Measurements from ENCODE around the gene RTCA.
"Not testable (repeated sequence)": the region's sequence is repeated elsewhere in the genome, so short reads cannot be mapped to it uniquely, and the experiment has no call there.

The RTCA gene

DNA sequence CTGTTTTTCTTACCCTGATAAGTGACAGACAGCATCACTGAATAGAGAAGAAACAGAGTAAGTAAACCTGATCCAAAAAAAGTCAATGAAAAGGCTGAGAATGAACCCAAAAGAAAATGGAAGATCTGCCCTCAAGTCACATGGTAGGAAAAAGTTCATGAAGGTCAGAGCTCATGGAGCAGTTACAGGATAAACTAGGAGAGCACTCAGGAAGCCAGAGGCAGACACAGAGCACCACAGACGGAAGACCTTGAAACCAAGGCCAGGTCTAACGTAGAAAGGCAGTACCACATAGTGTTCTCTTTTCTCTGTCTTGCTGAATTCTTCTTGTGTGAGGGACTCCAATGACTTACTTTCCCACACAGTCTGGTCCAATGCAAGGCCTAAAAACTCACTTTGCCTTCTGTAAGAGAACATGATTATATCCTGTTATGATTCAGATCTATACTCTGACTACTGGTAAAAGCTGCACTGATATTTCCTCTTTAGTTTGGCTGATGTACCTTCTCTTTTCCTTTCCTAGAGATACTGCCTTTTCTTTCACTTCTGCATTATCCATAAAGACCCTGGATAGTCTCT, 40.8 kb downstream of the RTCA start:
- DNase-seq (ENCODE audit: low read depth in 2 of 2) = no peak

DNA sequence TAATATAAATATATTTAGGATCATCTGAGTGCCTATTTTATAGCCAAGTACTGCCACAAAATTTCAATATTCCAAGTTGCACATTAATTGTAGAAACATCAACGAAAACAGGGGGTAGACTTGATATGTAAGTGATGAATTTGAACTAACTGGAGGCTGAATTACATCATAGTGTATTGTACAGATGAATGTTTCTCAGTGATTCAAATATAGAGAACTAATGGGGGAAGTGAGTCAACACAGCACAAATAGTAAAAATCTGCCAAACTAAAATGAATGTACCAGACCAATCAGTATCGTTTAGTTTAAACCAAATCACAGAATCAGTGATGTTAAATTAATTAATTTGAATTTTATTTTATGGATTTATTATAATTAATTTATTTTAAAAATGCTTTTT, 42.8 kb downstream of the RTCA start:
- DNase-seq (ENCODE audit: low read depth in 2 of 2) = no peak

DNA sequence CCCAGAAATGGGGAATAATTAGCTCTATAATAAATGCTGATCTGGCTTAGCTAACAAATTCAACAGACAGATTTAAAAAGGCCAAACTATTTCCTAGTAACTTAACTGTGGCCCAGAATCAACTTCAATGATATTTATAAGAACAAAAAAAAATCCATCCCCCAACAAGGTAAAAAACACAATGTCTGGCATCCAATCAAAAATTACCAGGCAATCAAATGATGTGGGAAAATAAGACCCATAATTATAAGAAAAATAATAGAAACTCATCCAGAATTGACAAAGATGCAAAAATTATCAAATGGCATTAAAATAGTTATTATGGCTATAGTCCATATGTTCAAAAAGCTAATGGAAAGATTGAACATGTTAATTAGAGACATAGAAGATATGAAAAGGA, 43.8 kb downstream of the RTCA start:
- no peak for DNase-seq (ENCODE audit: low read depth in 2 of 2)

DNA sequence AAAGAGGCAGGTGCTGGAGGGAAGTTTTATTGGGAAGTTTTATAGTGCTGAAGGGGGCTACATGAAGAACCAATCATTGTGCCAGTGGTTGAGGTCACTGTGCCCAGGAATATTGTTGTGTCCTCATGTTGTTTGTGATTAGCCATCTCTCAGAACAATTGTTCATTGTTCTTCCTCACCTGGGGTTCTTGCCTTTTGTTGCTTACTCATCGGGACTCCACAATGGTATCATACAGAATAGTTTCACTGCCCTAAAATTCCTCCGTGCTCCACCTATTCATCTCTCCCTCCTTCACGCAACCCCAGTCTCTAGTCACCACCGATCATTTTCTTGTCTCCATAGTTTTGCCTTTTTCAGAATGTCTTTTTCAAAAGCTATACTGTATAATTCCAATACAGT, 47.4 kb downstream of the RTCA start:
- DNase-seq (ENCODE audit: low read depth in 2 of 2) = no peak

DNA sequence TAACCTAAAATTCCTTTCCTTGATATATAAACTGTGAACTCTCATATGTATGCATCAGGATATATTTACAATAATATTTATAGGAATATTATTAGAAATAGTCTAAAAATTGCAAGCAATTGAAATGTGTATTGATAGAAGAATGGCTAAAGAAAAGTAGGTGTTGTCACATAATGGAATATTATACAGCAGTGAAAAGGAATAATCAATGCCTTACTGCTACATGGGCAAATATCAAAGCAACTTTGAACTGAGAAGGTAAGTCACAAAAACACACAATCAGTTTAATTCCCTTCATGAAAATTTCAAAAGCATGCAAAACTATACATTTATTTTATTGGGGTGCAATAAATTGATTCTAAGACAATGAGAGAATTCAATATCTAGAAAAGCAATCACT, 50.6 kb downstream of the RTCA start:
- no peak for DNase-seq (ENCODE audit: low read depth in 2 of 2)

DNA sequence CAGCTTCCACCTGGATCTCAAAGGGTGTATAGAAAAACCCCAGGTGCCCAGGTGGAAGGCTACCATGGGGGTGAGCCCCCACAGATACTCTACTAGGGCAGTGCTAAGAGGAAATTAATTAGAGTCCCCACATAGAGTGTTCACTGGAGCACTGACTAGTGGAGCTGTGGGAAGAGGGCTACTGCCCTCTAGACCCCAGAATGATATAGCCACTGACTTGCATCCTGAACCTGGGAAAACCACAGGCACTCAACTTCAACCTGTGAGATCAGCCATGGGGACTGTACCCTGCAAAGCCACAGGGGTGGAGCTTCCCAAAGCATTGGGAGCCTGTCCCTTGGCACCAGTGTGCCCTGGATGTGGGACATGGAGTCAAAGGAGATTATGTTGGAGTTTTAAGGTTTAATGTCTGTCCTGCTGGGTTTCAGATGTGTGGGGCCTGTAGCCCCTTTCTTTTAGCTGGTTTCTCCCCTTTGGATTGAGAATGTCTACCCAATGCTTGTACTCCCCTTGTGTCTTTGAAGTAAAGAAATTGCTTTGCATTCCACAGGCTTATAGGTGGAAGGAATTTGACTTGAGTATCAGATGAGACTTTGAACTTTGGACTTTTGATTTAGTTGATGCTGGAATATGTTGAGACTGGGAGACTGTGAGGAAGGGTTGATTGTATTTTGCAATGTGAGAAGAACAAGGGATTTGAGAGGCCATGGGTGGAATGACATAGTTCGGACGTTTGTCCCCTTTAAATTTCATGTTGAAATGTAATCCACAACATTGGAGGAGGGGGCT, 54.5 kb downstream of the RTCA start:
- no peak for DNase-seq (ENCODE audit: low read depth in 2 of 2)

DNA sequence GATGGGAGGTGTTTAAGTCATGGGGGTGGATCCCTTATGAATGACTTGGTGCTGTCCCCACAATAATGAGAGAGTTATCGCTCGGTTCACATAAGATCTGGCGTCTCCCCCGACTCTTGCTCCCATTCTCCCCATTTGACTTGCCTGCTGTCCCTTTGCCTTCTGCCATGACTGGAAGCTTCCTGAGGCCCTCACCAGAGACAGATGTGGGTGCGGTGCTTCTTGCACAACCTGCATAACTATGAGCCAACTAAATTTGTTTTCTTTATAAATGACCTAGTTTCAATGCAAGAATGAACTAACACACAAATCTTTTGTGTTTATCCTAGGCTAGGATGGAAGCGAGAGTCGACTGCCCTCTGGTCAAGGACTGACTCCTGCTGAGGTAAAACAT, 55.1 kb downstream of the RTCA start:
- no peak for DNase-seq (ENCODE audit: low read depth in 2 of 2)

DNA sequence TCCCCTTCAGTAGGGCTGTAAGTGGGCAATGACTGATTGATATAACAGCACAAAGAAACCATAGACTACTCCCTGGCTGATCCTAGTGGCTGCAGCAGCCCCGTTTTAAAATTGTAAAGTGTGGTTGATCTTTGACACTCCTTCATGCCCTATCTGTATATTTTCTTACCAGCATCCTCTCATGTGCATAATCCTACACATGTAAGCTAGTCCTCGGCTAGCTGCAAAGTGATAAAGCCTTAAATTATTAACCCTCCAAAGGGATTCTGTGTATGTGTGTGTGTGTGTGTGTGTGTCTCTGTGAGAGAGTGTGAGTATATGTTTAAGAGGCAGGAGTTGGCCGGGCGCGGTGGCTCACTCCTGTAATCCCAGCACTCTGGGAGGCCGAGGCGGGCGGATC, 55.5 kb downstream of the RTCA start:
- DNase-seq (ENCODE audit: low read depth in 2 of 2) = no peak

DNA sequence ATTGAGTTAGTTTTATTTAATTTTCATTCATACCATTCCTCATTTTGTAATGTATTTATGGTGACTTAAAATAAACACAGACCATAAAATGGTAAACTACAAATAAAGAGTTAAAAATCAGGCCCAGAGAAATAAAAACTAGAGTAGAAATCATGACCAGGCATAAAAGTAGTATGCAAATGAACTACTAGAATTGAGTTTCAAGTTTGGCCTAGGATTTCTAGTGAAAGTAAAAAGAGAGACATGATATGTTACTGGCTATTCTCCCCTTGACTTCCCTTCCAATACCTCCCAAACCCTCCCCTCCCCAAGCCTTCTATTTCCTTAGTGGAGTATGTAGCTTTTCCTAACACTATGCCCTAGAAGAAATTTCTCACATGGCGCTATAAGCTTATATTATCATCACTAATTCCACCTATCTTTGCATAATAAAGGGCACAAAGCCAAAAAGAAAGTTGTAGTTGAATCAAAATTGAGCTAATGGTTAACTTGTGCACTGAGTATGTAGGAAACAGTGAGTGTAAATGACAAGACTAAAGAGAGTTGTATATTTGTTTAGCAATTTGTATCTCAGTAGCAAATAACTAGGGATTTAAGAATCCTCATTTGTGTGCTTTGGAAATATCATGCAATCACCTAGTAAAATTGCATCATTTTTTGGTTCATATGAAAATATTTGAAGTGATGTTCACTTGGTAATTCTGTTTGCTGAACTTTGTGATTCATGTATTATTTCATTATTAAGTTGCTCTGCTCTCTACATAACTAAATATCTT, 56.6 kb downstream of the RTCA start:
- DNase-seq (ENCODE audit: low read depth in 2 of 2) = no peak

DNA sequence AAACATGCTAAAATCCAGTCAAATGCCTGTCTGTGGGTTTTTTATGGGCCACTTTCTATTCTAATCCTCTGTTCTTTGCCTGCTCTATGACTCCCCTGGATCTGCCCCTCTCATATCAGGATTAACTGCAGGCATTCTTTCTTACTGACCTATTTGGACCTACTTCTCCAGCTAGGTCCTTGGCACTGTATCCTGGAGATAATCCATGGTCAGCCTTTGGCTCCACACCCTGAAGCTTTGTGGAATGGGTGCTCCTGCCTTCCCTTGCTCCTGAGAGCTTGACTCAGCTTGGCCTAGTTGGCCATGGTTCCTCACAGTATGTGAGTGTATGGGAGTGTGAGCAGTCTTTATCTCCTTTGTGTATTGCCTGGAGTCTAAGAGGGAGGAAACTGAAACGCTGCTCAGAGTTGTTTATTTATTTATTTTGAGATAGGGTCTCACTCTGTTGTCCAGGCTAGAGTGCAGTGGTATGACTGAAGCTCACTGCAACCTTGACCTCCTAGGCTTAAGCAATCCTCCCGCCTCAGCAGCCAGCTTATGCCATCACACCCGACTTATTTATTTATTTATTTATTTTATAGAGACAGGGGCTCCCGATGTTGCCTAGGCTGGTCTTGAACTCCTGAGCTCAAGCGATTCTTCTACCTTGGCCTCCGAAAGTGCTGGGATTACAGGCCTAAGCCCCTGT, 57.5 kb downstream of the RTCA start:
- no peak for DNase-seq (ENCODE audit: low read depth in 2 of 2)

DNA sequence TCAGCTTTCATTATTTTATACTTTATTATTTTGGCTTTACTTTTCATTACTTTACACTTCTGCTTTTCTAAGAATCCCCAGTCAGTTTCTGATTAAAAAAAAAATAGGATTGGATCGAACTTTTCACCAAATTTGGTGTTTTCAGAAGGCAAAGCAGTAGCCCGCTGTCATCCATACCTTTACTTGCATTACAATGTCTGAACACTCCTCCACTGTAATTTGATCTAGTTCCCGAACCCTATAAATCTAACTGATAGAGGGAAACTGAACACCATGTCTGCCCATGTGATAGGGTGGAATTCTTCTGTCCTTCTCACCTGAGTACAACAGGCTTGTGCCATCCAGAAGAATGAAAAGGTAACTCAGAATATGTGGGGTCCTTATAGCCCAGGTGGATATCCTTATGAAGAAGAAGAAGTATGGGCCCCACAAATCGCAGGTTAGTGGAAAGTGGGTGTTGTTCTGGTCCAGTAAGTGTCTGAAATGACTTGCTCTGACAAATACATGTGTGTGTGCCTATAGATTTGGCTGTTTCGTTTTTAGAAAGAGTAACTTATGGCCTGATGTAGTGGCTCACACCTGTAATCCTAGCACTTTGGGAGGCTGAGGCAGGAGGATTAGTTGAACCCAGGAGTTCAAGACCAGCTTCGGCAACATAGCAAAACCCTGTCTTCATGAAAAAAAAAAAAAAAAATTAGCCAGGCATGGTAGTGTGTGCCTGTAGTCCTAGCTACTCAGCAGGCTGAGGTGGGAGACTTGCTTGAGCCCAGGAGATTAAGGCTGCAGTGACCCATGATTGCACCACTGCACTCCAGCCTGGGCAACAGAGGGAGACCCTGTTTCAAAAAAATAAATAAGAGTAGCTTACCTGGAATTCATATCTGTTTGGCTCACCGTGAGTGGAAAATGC, 59.7 kb downstream of the RTCA start:
- no peak for DNase-seq (ENCODE audit: low read depth in 2 of 2)

DNA sequence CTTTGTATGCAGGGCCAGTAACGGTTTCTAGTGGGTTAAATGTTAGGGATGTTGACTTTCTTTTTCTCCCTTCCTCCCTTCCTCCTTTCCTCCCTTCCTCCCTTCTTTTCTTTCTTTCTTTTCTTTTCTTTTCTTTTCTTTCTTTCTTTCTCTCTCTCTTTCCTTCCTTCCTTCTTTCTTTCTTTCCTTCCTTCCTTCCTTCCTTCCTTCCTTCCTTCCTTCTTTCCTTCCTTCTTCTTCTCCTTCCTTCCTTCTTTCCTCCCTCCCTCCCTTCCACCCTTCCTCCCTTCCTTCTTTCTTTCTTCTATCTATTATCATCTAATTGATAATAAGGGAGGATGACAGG, 60.3 kb downstream of the RTCA start:
- DNase-seq (ENCODE audit: low read depth in 2 of 2) = not testable (repeated sequence)

DNA sequence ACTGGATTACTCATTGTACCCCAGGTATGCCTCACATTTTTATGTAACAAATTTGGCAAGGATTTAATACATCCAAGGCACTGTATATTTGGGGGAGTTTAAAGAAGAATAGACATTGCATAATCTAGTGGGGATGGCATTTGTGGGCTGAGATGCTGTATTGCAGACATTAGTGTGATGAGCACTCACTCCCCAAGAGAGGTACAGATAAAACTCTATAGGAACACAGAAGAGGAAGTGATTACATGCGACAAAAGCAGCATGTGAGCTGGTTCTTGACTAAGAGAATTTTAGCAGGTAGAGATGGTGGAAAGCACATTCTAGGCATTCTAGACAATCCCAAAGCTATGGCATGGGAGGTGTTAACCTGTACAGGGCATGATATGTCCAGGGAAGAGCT, 62.1 kb downstream of the RTCA start:
- DNase-seq (ENCODE audit: low read depth in 2 of 2) = no peak

DNA sequence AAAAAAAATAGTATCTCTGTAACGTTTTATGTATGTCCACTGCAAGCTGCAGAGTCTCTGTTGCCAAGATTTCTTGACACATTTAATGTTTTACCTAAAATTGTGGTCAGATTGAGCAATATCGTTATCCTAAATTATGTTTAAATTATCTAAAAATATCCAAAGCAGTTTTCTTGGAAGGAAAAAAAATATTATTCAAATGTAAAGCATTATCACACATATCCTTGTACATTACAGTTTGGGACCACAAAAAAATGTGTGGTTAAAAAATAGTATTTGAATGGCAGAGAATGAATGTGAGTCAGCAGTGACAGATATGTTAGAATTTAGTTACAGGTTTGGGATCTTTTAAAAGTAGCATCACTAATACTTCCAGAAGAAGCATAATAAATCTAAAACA, 65.1 kb downstream of the RTCA start:
- DNase-seq (ENCODE audit: low read depth in 2 of 2) = not testable (repeated sequence)

DNA sequence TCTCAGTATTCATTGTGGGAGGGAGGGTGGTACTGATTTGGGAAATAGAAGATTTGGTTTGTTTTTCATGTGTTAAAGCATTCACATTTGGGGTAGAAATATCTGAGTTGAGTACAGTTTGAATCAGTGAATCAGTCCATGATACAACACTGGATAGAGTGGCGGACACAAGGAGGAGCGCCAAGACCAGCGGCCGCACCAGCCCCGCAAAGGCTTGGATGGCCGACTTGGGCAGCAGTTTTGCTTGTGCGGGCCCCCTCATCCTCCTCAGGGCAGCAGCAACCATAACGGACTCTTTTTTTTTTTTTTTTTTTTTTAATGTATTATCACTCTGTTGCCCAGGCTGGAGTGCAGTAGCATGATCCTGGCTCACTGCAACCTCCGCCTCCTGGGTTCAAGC, 66.3 kb downstream of the RTCA start:
- DNase-seq (ENCODE audit: low read depth in 2 of 2) = no peak

DNA sequence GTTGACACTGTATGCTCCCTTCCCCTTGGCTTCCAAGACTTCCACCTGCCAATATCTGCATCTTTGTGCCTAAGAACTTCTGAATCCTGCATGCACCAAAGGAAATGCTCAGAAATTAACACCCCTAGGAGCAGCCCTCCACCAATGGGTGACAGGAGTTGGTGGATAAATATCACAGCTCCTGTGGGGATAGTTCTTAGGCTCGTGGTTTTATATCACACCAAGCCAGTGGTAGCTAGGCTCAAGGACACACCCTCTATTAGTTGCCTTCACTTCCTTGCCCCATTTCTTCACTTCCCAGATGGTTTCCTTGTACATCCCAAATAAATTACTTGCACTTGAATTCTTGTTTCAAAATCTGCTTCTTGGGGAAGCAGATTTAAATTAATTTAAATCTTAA, 69.4 kb downstream of the RTCA start:
- no peak for DNase-seq (ENCODE audit: low read depth in 2 of 2)

DNA sequence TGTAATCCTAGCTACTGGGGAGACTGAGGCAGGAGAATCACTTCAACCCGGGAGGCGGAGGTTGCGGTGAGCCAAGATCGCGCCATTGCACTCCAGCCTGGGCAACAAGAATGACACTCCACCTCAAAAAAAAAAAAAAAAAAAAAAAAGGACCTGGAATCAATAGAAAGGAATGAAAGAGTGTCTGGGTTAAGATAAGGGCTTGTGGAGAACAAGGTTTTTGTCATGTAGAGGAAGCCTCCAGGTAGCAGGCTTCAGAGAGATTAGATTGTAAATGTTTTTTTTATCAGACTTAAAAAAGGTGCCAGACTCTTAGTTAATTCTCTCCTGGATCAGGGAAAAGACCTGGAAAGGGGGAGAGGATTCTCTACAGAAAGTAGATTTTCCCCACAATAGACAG, 71.9 kb downstream of the RTCA start:
- DNase-seq (ENCODE audit: low read depth in 2 of 2) = not testable (repeated sequence)

DNA sequence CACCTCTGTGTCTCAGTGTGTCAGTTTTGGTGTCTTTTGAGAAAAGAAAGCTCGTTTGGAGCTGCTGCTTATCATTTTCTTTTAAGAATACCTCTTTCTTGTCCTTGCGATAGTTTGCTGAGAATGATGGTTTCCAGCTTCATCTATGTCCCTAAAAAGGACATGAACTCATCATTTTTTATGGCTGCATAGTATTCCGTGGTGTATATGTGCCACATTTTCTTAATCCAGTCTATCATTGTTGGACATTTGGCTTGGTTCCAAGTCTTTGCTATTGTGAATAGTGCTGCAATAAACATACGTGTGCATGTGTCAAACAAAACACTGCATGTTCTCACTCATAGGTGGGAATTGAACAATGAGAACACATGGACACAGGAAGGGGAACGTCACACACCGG, 73.7 kb downstream of the RTCA start:
- not testable (repeated sequence) for DNase-seq (ENCODE audit: low read depth in 2 of 2)

DNA sequence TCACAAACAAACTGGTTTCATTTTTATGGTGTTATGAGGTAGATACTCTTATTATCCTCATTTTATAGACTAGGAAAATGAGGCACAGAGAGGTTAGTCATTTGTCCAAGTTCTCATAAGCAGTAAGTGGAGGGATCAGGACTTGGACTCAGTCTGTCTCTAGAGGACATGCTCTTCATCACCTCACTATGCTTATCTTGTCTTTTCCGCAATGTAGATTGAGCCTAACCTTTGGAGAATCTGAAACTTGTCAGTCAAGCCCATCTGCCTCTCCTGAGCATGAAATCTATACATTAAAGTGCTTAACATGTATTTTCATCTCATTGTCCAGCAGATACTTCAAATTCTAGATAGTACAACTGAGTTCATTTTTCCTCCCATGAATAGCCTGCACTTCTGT, 74.5 kb downstream of the RTCA start:
- no peak for DNase-seq (ENCODE audit: low read depth in 2 of 2)

DNA sequence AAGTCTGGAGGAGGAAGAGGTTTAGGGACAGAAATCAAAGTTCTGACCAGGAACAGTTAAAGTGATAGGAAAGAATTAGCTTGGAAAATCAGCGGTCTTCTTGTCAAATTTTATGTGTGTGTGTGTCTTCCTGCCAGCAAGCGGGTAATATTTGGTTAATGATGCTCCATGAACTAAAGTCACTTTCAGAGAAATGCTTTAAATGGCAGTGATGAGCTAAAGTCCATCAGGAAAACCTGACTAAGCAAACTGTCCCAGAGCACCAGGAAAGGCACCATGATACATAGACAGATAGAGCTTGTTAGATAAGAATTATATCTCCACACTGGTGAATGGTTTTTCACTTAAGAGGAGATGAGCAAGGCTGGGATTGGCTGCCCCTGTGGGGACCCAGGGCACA, 76.3 kb downstream of the RTCA start:
- no peak for DNase-seq (ENCODE audit: low read depth in 2 of 2)

Data from activated CD4-positive, alpha-beta T cell treated with anti-CD3 and anti-CD28 coated beads for 24 hours (primary cell).